ENCODE results near the gene DPH3. TPM values are rescaled to one million over a fixed set of nuclear protein-coding genes. Genes with fewer than 3 reads are reported as not detected.
A peak's percentile ranks its signal among the peaks of the same experiment; 100 is the strongest.

Gene DPH3
- total and polyA plus RNA-seq, 8 donors, result 4.7 to 21.2 (median 17.4) TPM

- peak; percentile 33 to 79 for DNase-seq
- no peak for TF ChIP-seq POLR2A (IDR thresholded peaks at IDR 0.05)
- TF ChIP-seq, protein P1, sequence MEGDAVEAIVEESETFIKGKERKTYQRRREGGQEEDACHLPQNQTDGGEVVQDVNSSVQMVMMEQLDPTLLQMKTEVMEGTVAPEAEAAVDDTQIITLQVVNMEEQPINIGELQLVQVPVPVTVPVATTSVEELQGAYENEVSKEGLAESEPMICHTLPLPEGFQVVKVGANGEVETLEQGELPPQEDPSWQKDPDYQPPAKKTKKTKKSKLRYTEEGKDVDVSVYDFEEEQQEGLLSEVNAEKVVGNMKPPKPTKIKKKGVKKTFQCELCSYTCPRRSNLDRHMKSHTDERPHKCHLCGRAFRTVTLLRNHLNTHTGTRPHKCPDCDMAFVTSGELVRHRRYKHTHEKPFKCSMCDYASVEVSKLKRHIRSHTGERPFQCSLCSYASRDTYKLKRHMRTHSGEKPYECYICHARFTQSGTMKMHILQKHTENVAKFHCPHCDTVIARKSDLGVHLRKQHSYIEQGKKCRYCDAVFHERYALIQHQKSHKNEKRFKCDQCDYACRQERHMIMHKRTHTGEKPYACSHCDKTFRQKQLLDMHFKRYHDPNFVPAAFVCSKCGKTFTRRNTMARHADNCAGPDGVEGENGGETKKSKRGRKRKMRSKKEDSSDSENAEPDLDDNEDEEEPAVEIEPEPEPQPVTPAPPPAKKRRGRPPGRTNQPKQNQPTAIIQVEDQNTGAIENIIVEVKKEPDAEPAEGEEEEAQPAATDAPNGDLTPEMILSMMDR (IDR thresholded peaks at IDR 0.05), result peak in 5 of 7 experiments; percentile 21 to 72 (median 43)
- no peaks in the 10 kb centered on the region for H3K27me3 ChIP-seq
- H3K27ac ChIP-seq, result peak overlapping the region in 1 of 5 donors; percentile 3
- 43 to 64% (median 60%) methylated on average over 3 of the region's 3 CpGs for WGBS, 5 donors
- H3K4me1 ChIP-seq, result peaks cover 0 to 17% (median 8%) of the 10 kb centered on the region in 4 donors
- intact Hi-C loops (cut with DNase I; ENCODE audit: low total_unique reads), result no loop called here
- peak overlapping the region in 1 of 4 donors; percentile 1 for H3K4me3 ChIP-seq
- H3K36me3 ChIP-seq, result peaks cover 8 to 48% (median 35%) of the 10 kb centered on the region in 4 donors
- H3K9me3 ChIP-seq, result no peaks in the 10 kb centered on the region
Measured at GRCh38 chr3:16290007-16290826, 25.5 kb upstream of the DPH3 start.

DNA sequence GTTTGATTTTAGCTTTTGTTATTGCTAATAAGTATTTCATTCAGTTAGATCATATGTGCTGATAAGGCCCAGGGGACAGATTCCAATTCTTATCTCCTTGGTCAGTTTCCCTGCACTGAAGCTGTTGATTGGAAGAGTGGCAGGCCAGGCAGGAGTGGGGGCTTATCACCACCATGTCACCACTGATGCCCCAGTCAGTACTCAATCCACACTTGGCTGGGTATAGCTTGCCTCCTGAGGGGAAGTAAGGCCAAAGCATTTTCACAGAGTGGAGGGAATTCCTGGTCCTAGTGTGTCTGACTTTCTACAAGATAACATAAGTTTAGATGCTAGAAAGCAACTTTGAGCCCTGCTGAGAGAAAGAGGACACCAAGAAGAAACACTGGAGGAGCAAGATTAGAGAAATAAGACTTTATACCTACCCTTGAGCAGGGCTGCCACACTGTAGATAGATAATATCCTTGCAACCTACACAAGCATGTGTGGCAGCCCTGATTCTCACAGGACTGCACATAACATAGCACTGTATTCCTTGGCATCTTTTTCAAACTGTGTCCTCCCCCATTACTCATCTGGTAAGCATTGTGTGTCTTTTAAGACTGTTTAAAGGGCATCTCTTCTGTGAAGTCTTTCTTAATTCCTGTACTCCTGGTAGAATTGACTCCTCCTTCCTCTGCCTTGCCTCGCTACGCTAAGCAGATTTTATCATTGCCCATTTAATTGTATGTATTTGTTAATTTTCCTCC lies 24.6 kb upstream of the DPH3 start:
- 72 to 93% (median 81%) methylated on average over 2 of the region's 2 CpGs for WGBS, 5 donors
- DNase-seq, result no peak
- Histone ChIP-seq H3K27me3 (no peaks in the 10 kb centered on the region), H3K4me3 (peak overlapping the region in 1 of 4 donors; percentile 1), H3K9me3 (no peaks in the 10 kb centered on the region), H3K36me3 (peaks cover 3 to 45% (median 32%) of the 10 kb centered on the region in 4 donors), H3K27ac (peak overlapping the region in 1 of 5 donors; percentile 50), H3K4me1 (peaks cover 0 to 17% (median 8%) of the 10 kb centered on the region in 4 donors)
- intact Hi-C loops (cut with DNase I; ENCODE audit: low total_unique reads), result loop anchor here (5.0 kb wide), 1 partner anchor 263 kb away; no protein-coding TSS in a partner anchor
- TF ChIP-seq POLR2AphosphoS5 (IDR thresholded peaks at IDR 0.05), result no peak
- TF ChIP-seq POLR2A (IDR thresholded peaks at IDR 0.05), result no peak
- TF ChIP-seq EP300 (IDR thresholded peaks at IDR 0.05), result no peak
- TF ChIP-seq, protein P1 (IDR thresholded peaks at IDR 0.05), result no peak

DNA sequence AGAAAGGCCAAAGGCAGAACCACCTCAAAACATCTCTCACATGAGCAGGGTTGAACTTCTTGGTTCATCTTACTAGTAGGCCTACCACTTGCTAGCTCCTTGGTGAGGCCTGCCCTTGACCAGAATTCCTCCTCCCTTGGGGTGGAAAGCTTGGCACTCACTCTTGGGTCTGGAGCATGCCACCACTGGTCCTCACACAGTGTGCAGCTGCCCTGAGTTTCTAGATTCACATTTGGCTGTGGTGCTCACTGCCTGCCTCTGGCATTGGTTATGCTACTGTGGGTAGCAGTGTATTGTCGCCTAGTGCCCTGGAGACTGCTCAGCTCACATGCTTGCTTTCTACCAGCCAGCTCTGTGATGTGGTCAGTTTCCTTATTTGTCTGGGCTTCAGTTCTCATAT lies 23.9 kb upstream of the DPH3 start:
- peak overlapping the region in 3 of 4 donors; percentile 1 to 23 (median 23) for H3K4me3 ChIP-seq
- WGBS, 5 donors, result 29 to 51% (median 43%) methylated on average over 1 of the region's 1 CpG
- no peaks in the 10 kb centered on the region for H3K9me3 ChIP-seq
- intact Hi-C loops (cut with DNase I; ENCODE audit: low total_unique reads), result loop anchor here (5.0 kb wide), 1 partner anchor 264 kb away; no protein-coding TSS in a partner anchor
- no peaks in the 10 kb centered on the region for H3K27me3 ChIP-seq
- TF ChIP-seq POLR2AphosphoS5 (IDR thresholded peaks at IDR 0.05) (no peak), EP300 (IDR thresholded peaks at IDR 0.05) (no peak), POLR2A (IDR thresholded peaks at IDR 0.05) (no peak)
- TF ChIP-seq, protein P1 (IDR thresholded peaks at IDR 0.05), result no peak
- no peak for DNase-seq
- H3K36me3 ChIP-seq, result peaks cover 3 to 50% (median 37%) of the 10 kb centered on the region in 4 donors
- H3K27ac ChIP-seq, result peak overlapping the region; percentile 0 to 51 (median 16)
- peaks cover 0 to 17% (median 8%) of the 10 kb centered on the region in 4 donors for H3K4me1 ChIP-seq

Data from stomach (tissue), 9 donors.